GM12891 (cell line): Measurements from ENCODE around the gene CKS1B.

Experiments
- DNase-seq: peaks from one replicate; pipeline ENCODE4 v3.0.0; 2011; ENCODE audit warnings: low spot score; ENCODE audit not compliant: insufficient read length
- FAIRE-seq: peaks from 2 replicates; lab custom pipeline; 2011; peaks lifted over from hg19 to GRCh38; lab: Jason Lieb, UNC
- PAX5 ChIP-seq: IDR thresholded peaks from 2 replicates; pipeline ENCODE4 v1.6.1; 2011; ENCODE audit warnings: low read length, moderate library complexity, mild to moderate bottlenecking; ENCODE audit not compliant: insufficient read depth, severe bottlenecking
- POLR2A ChIP-seq: IDR thresholded peaks from 2 replicates; pipeline ENCODE4 v1.6.1; 2011; ENCODE audit warnings: low read depth, low read length, control low read depth
- POLR2AphosphoS5 ChIP-seq: IDR thresholded peaks from 2 replicates; pipeline ENCODE4 v1.6.1; 2011; ENCODE audit warnings: low read depth, low read length, control low read depth
- POU2F2 ChIP-seq: IDR thresholded peaks from 2 replicates; pipeline ENCODE4 v1.6.1; 2011; ENCODE audit warnings: low read depth, mild to moderate bottlenecking, control low read depth, low read length, moderate library complexity
- SPI1 ChIP-seq: IDR thresholded peaks from 2 replicates; pipeline ENCODE4 v1.6.1; 2011; ENCODE audit warnings: low read depth, low read length, control low read depth
- TAF1 ChIP-seq: IDR thresholded peaks from 2 replicates; pipeline ENCODE4 v1.6.1; 2011; ENCODE audit warnings: low read depth, low read length, control low read depth

Gene CKS1B

GRCh38 chr1:155005076-155006011 is 30.9 kb downstream of the CKS1B start:
- TF ChIP-seq PAX5 (no peak), POLR2AphosphoS5 (no peak), POLR2A (no peak), POU2F2 (no peak), TAF1 (no peak), SPI1 (no peak)
- DNase-seq (no peak), FAIRE-seq (no peak)

- DNase-seq (no peak), FAIRE-seq (peak; percentile 88)
- TF ChIP-seq POLR2AphosphoS5: no peak
Observed at GRCh38 chr1:155006601-155007101, 32.2 kb downstream of the CKS1B start.

GRCh38 chr1:155007251-155007828 is 32.9 kb downstream of the CKS1B start:
- DNase-seq (no peak), FAIRE-seq (no peak)
- TF ChIP-seq POLR2A: no peak
- TF ChIP-seq POLR2AphosphoS5: no peak

- TF ChIP-seq TAF1: no peak
- TF ChIP-seq POU2F2: no peak
- FAIRE-seq: no peak
Observed at GRCh38 chr1:155008015-155008941, 33.8 kb downstream of the CKS1B start.

GRCh38 chr1:155009221-155009711 is 34.8 kb downstream of the CKS1B start:
- DNase-seq (no peak), FAIRE-seq (no peak)
- TF ChIP-seq POLR2A: no peak
- no peak for TF ChIP-seq POLR2AphosphoS5
- TF ChIP-seq TAF1: no peak
- TF ChIP-seq SPI1: no peak
- TF ChIP-seq POU2F2: no peak
- TF ChIP-seq PAX5: no peak

More at GRCh38 chr1:155008015-155008941, 33.8 kb downstream of the CKS1B start:
- no peak for DNase-seq

GRCh38 chr1:155009742-155010141 is 35.3 kb downstream of the CKS1B start:
- FAIRE-seq (no peak), DNase-seq (no peak)
- TF ChIP-seq POLR2A (no peak), POLR2AphosphoS5 (no peak), POU2F2 (no peak), PAX5 (no peak), TAF1 (no peak), SPI1 (no peak)

- TF ChIP-seq TAF1: no peak
- no peak for TF ChIP-seq SPI1
- TF ChIP-seq PAX5: no peak
- no peak for TF ChIP-seq POLR2A
- TF ChIP-seq POLR2AphosphoS5: no peak
- no peak for TF ChIP-seq POU2F2
- DNase-seq: no peak
- peak; percentile 60 for FAIRE-seq
Observed at GRCh38 chr1:155010211-155010918, 35.9 kb downstream of the CKS1B start.

- no peak for DNase-seq
- FAIRE-seq: no peak
Observed at GRCh38 chr1:155011004-155011416, 36.5 kb downstream of the CKS1B start.

GRCh38 chr1:155011437-155012025 is 37.0 kb downstream of the CKS1B start:
- TF ChIP-seq POLR2AphosphoS5 (no peak), TAF1 (no peak), POU2F2 (no peak), SPI1 (no peak), PAX5 (no peak), POLR2A (no peak)
- FAIRE-seq (no peak), DNase-seq (no peak)

More at GRCh38 chr1:155011004-155011416, 36.5 kb downstream of the CKS1B start:
- TF ChIP-seq POLR2AphosphoS5: no peak
- TF ChIP-seq SPI1: no peak
- TF ChIP-seq POU2F2: no peak
- TF ChIP-seq TAF1: no peak
- no peak for TF ChIP-seq POLR2A
- TF ChIP-seq PAX5: no peak
